HG02973 (cell line): ENCODE measurements around the gene EBF4.

Experiments
- ATAC-seq: cut with Tn5 transposase; IDR thresholded peaks from one replicate; pipeline ENCODE4 v1.9.1; 2021; ENCODE audit warnings: moderate library complexity; ENCODE audit not compliant: unreplicated experiment

The EBF4 gene

GRCh38 chr20:2692036-2692885, at the start of gene EBF4:
Gene EBF4 (plus strand): TSS chr20:2692780. CDS start chr20:2693646, 866 bp downstream.
- ATAC-seq, result no peak

GRCh38 chr20:2643708-2644107, 48.9 kb upstream of the EBF4 start:
- ATAC-seq, result no peak

- ATAC-seq, result peak; percentile 77
Measured at GRCh38 chr20:2651772-2652723, 40.5 kb upstream of the EBF4 start, which contains the start of gene NOP56. Gene NOP56 (plus strand): TSS chr20:2652632. CDS start chr20:2652661, 29 bp downstream.

- peak; percentile 37 for ATAC-seq
Measured at GRCh38 chr20:2652724-2653555, 39.6 kb upstream of the EBF4 start.

GRCh38 chr20:2653556-2654383, 38.8 kb upstream of the EBF4 start:
- no peak for ATAC-seq

- ATAC-seq, result no peak
Measured at GRCh38 chr20:2654384-2654822, 38.2 kb upstream of the EBF4 start.

GRCh38 chr20:2654831-2655230, 37.7 kb upstream of the EBF4 start:
- ATAC-seq, result no peak

- ATAC-seq, result no peak
Measured at GRCh38 chr20:2655331-2656116, 37.1 kb upstream of the EBF4 start.

GRCh38 chr20:2656471-2657117, 36.0 kb upstream of the EBF4 start:
- no peak for ATAC-seq

- no peak for ATAC-seq
Measured at GRCh38 chr20:2657241-2657640, 35.3 kb upstream of the EBF4 start.

- ATAC-seq, result no peak
Measured at GRCh38 chr20:2657674-2658073, 34.9 kb upstream of the EBF4 start.

GRCh38 chr20:2658414-2659354, 33.9 kb upstream of the EBF4 start:
- ATAC-seq, result no peak

GRCh38 chr20:2659547-2659946, 33.0 kb upstream of the EBF4 start:
- ATAC-seq, result no peak

- ATAC-seq, result no peak
Measured at GRCh38 chr20:2663364-2663886, 29.2 kb upstream of the EBF4 start.

- peak; percentile 78 for ATAC-seq
Measured at GRCh38 chr20:2663887-2664719, 28.5 kb upstream of the EBF4 start, which contains the start of gene IDH3B. Gene IDH3B (minus strand): TSS chr20:2664216. CDS start chr20:2664188, 28 bp downstream.

GRCh38 chr20:2671977-2672376, 20.6 kb upstream of the EBF4 start:
- ATAC-seq, result no peak
